ELR (cell line): Measurements from ENCODE around the gene ASPSCR1.

Source experiments
- DNase-seq: peaks from one replicate; pipeline ENCODE4 v3.0.0-alpha.2; 2015; ENCODE audit warnings: low read depth

Gene ASPSCR1, protein sequence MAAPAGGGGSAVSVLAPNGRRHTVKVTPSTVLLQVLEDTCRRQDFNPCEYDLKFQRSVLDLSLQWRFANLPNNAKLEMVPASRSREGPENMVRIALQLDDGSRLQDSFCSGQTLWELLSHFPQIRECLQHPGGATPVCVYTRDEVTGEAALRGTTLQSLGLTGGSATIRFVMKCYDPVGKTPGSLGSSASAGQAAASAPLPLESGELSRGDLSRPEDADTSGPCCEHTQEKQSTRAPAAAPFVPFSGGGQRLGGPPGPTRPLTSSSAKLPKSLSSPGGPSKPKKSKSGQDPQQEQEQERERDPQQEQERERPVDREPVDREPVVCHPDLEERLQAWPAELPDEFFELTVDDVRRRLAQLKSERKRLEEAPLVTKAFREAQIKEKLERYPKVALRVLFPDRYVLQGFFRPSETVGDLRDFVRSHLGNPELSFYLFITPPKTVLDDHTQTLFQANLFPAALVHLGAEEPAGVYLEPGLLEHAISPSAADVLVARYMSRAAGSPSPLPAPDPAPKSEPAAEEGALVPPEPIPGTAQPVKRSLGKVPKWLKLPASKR

DNA sequence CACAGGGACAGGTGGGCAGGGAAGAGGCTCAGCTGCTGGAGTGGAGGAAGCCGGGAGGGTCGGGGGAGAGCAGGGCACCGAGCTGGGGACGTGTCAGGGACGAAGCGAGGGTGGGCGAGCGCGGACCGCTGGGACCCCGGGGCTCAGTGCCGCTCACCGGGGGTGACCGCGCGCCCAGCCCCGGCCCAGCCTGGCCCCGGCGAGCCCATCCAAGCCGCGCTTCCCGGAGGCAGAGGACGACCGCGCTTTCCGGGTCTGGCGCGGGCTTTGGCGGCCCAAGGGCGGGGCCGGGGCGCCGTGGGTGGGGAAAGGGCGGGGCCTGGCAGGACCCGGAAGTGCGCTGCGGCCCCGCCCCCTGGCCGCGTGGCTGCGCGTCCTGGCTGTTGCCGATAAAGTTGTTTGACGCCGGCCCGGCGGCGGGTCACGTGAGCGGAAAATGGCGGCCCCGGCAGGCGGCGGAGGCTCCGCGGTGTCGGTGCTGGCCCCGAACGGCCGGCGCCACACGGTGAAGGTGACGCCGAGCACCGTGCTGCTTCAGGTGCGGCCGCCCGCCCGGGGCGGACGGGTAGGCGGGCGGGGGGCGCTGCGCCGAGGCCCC is at the start of gene ASPSCR1:
ASPSCR1 (plus strand) TSS at position 419 of the 598 bp plus-strand sequence; CDS start at position 437, 18 bp downstream.
- peak; percentile 94 for DNase-seq

DNA sequence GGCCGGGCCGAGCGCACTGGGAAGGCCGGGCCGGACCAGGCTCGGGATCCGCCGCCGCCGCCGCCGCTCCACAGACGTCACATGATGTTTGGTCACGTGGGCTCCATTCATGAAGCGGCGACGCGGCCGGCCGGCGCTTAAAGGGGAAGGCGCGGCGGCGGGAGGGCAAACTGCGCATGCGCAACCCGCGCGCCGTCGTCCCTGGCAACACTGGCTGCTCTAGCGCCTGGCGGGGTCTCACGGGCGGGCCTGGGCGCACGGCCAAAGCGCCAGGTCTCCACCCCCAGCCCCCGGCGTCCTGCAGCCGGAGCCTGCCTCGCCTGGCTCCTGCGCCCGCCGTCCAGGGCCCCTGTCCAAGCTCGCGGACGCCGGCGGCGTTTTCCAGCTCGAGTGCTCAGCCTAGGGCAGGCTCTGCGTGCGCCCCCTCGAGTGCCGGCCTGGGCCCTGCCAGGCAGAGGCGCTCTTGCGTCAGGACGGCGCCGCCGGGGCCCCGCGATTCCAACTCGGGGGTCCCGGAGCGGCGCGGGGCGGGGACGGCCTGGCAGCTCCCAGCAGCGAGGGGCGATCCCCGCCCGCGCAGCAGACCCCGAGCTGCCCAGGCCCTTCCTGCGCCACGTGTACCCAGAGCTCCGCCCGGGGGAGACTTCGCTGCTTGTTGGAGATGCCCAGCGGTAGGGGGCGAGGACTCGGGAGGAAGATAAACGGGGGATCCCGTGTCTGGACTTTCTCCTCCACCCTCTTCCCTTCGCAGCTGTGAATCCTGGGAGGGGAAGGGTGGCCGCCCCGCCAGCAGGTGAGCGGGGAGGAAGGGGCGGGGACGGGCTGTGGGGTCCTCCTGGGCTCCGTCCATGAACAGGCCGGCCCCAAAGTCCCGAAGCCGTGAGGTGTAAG is 49.5 kb upstream of the ASPSCR1 start, which contains the start of gene MAFG:
MAFG (minus strand) TSS at position 83 of the 891 bp plus-strand sequence. CDS start 4,550 bp downstream, outside the sequence.
- peak; percentile 97 for DNase-seq

DNA sequence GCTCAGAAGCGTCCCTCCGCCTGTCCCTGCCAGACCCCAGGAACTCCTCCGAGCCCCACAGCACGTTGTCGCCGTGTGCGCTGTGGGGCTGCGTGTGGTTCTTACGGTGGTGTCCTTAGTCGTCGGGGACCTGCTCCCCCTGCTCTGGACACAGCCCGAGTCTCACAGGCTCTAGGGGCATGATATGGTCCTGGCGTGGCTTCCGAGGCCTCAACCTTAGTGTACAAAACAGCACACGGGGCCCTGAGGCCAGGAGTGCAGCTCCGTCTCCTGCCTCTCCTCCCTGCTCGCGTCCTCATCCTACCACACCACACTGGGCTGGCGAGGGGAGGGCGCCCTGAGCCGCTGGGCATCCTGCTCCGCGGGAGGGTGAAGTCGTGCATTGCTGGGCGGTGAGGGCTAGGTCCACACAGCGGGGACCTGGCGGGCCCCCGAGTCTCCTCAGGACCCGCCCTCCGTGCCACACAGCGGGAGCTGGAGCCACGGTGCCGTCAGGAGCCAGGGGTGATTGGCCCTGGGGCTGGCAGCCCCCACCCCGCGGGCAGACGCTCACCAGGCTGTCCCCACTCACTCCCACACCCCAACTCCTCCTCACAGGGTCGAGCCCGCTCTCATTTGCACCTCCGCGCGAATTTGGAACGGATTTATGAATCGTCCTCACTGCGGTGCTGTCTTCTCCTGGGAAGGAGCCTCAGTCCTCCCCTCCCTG is 48.7 kb upstream of the ASPSCR1 start:
- peak; percentile 29 for DNase-seq

DNA sequence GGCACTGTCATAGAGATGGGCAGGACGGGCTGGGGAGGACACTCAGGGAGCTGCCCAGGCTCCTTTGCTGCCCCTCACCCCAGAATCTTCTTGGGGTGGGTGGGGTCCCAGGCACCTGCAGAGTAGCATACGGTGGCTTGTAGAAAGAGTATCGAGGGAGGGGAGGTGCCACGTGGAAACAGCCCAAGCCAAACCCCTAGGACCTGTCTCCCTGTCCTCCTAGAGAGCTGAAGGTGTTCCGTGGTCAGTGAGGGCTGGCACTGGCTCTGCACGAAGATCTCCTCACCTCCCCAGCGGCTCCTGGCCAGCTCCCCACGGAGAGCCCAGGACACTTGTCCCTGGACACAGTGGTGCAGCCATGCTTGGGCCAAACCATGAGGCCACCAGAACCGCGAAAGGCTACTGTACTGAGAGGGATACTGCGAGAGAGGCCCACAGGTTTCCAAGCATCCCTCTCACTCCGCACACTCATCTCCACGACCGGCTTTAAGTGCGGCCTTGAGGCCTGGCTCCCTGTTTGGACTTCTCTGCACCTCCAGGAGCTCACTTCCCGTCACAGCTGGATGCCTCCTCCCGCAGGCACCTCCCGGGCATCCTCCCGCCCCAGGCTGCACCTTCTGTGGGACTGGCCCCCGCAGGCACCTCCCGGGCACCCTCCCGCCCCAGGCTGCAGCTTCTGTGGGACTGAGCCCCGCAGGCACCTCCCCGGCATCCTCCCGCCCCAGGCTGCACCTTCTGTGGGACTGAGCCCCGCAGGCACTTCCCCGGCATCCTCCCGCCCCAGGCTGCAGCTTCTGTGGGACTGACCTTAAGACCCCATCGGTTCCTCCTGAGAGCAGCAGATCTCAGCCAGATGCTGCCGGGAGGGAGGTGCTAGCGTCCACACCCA is 47.9 kb upstream of the ASPSCR1 start:
- DNase-seq = no peak

DNA sequence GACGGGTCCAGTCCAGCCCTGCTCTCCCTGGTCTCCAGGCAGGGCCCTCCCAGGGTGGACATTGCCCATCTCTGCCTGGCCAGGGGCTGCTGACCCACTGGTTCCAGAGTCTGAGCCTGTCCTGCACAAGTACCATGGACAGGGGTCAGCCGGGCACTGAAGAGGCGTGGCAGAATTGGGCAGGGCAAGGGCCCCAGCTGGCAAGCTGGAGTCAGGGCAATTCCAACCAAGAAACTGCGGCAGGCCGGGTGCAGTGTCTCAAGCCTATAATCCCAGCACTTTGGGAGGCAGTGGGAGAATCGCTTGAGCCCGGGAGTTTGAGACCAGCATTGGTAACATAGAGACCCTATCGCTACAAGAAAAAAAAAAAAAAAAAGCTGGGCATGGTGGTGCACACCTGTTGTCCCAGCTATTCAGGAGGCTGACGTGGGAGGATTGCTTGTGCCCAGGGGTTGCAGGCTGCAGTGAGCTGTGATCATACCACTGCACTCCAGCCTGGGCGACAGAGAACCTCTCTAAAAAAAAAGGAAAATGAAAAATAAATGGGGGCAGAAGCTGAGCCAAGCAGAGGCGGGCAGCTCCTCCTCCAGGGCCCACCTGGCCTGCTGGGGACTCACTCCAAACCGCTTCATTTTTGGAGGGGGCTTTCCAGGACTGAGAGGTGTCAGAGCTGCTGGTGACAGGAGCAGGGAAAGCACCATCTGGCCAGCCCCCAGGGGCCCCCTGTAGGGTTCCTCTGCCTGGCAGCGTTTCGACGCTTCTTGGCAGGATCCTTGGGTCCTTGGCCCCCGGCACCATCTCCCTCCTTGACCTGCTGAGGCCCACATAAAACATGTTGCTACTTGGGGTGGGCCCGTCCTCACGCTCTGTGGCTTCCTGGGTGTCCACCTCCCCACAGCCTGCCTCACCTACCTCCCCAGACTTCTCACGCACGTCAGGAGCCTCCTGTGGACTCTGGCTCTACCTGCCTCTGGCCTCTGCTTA is 47.0 kb upstream of the ASPSCR1 start:
- DNase-seq = no peak

DNA sequence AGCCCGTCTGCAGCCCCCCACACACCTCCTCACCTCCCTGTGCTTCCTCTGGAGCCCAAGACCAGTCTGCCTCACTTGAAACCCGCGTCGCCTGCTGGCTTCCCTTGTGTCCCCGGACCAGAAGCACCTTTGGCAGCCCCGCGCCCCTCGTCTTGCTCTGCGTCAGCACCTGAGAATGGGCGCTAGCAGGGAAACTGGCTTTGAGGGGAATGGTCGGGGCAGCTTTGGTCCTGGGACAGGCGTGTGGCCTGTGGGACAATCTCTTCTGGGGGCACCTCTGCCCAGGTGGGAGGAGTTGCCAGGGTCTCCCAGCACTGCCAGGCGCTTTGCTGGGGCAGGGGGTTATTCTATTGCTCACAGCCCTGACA is 46.3 kb upstream of the ASPSCR1 start:
- no peak for DNase-seq

DNA sequence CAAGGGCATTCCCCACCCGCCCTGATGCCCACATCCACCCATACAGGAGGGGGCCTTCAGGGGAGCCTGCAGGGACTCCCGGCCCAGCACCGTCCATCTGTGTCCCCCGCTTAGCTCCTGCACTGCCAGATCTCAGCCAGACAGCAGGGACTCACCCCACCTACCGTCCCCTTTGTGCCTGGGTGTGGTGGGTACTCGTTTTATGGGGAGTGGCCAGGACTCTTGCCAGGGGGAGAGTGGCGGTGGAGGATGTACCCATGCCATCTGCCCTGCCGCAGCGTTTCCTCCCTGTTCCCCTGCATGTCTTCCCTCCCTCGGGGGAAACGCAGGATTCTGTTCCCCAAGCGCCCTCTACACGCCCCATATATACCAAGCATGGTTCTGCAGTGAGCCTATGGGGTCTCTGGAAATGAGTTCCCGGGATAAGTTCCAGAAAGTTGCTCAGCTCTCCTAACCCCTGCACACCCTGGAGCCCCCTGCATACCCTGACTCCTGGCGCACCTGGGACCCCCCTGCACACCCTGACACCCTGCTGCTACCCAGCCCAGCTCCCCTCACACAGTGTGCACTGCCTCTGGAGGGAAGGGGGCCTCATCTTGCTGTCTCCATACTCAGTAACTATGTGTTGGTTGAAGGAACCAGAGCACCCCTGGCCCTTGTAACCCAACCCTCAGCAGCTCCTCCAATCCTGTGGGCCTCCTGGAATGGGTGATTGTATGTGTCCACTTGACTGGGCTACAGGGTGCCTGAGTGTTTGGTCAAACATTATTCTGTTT is 45.7 kb upstream of the ASPSCR1 start:
- DNase-seq = no peak

DNA sequence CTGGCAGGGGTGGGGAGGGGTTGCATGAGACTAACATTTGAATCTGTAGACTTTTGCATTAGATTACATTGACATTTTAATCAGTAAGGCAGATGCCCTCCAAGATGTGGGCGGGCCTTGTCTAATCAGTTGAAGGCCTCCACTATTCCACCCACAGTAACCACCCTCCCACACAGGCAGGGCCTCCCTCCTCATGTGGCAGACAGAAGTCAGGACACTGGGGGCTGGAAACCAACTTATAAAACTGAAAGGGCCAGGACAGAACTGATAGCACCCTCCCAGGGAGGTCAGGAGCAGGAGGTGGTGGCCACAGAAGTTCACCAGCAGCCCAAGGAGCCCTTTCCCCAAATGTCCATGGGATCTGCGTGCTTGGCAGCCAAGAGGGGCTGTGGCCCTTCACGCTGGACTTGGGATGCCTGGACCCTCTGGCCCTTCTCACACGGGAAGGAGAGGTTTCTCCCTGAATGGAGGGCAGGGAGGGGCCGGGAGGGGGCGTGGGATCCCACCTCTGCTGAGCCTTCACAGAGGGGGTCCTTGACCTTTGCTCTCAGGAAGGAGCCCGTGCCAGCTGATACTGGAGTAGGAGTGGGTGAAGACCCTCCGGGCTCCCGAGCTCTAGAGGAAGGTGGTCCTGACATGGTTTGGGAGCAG is 45.0 kb upstream of the ASPSCR1 start:
- DNase-seq = no peak

DNA sequence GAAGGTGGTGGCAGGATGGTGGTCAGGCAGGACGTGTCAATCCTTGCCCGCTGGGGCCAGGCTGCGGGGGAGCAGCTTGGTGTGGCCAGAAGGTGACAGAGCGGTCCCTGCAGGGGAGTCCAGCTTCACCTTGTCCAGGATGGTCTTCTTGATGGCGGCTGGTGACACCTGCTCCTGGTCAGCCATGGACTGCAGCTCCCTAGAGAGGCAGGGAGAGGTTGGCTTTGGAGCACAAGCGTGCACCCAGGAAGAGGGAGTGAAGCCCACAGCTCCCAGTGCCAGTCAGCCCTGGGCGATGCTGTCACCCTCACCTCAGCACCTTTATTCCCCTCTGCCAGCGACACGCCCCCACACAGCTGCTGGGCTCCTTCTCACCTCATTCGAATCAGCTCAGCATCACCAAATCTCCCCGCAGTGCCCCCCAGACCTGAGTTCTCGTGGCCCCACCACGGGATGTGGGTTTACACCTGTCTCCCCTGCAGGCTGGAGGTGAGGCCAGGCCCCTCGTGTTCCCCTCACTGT is 44.2 kb upstream of the ASPSCR1 start:
- DNase-seq = no peak

DNA sequence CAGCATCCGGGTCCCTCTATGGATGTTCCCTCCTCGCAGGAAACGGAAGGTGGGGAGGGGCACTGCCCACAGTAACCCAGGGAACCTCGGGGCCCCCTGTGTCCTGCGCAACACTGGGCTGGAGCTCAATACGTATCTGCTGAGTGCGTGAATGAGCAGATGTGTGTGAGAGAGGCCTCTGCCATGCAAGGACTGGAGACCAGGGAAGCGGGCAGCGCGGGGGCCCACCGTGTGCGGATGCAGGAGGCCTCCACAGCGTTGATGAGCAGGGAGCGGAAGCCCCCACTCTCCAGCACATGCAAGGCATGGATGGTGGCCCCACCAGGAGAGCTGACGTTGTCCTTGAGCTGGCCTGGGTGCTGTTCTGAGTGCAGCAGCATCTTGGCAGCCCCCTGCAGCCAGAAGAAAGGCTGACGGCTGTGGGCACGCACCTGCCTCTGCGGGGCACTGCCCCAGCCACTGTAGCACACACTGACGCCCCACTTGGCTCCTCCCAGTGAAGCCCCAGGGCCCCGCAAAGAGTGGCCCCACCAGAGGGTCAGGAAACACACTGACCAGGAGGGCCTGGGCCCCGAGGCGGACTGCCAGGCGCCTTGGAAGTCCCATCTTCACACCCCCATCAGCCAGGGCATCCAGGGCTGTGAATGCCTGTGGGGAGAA is 43.2 kb upstream of the ASPSCR1 start:
- DNase-seq = no peak

DNA sequence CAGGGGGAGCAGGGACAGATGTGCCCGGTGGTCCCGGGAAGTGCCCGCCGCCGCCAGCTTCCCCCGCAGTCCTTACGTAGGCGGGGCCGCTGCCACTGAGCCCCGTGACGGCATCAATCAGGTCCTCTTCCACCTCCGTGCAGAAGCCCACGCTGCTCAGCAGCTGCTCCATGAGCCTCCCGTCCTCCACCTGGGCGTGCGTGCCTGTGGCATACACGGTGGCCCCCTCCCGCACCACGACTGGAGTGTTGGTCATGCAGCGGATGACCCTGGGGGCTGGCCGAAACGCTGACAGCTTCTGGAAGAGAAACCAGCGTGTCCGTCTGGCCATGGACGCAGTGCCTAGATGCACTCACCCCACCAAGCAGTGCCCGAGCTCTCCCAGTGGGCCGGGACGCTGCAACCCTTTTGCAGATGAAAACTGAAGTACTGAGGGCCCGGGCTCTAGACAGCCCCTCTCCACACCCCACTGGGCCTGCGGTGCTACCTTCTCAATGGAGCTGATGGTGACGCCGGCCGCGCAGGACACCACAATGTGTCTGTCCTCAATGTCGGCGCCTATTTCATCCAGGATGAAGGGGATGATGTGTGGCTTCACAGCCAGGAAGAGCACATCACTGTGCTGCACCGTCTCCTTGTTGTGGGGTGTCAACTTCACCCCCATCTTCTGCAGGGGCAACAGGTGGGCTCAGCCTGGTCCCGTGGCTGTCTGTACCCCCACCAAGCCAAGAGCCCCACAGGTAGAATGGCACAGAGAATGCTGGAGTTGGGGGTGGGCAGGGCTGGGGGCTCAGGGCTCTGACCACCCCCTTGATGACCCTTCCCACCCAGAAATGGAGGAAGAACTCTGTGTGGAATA is 42.4 kb upstream of the ASPSCR1 start:
- DNase-seq = no peak

DNA sequence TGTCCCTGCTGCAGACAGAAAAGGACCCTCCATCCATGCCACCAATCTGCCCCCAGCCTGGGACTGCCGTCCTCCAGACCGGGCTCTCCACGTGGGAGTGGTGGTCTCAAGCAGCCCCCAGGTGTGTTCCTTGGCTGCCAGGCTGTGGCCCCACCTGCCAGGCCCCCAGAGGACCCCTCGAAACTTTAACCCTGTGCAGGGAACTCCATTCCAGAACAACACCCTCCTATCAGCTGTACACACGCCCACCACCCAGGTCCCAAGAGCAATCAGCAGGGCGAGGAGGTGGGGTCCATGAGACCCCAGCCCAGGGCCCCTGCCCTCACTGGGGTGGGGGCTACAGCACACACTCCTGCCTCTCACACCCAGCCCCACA is 41.7 kb upstream of the ASPSCR1 start:
- DNase-seq = no peak

DNA sequence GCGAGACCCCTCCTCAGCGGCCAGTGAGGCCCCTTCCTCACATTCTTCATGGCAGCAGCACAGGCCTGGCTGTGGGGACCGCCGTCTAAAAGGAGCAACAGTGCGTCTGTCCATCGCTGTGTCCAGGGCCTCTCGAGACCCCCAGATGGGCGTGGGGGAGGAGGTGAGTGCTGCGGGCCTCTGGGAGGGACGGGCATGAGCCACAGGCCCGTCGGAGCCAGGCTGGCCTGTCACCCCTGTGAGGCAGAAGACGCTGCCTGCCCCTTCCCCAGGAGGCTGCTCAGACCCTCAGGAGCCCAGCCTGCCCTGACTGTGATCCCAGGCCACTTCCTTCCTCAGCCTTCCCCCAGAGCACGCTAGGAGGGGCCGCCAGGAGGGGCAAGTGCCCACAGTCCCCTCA is 38.2 kb upstream of the ASPSCR1 start:
- no peak for DNase-seq

DNA sequence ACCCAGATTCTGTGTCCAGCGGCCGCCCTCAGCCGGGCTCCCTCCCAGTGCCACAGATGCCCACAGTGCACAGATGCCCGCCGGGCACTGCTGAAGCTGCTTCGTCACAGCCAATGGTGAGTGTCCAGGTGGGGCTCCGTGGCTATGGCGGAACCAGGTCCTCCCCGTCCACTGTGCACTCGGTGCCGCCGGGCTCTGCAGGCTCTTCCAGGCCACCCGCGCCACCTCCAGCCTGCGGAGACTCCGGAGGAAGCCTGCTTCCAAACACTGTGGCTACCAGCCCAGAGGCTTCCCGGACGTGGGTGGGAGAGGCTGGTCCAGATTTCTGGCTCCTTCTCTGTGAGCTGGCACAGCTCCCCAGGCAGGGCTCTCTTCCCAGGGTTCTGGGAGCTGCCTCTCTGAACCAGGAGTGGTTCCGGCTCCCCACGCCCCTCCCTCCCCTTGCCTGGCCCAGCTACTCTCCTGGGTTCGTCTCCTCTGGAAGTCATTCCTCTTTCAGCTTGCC is 37.5 kb upstream of the ASPSCR1 start:
- DNase-seq = no peak

DNA sequence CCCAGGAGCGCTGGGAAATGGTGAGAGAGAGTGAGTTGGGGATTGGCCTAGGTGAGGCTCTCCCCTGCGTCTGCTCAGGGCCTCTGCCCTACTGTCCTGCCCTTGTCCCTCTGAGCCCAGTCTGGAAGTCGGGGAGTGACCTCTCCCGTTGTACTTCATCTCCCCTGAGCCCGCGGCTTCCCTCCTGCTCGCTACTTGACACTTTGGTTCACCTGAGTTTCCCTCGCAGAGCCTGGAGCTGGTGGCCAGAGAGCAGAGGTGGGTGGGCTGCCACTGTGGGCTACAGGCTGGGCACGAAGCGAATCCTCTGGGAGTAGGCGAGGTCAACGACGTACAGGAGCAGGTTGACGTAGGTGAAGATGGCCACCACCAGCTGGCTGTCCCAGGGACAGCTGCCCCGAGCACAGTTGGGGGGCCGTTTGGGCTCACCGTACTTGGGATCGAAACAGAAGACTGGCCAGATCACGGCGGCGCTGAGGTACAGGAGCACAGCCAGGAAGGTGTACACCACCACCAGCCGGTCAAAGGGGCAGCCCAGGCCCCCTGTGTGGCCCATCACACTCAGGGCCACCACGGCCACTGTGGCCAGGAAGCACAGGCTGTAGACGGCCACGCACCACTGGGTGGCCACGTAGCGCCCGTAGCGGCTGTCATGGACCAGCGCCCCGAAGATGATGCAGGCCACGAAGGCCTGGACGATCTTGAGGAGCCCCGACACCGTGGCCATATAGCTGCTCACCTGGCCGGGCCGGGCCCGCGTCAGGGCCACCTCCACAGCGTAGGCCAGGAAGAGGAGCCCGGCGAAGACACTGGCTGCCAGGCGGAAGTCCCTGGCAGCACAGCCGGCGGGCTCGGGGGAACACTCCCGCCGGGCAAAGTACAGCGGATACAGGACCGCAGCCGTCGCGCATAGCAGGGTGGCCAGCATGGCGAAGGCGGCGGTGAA is 36.6 kb upstream of the ASPSCR1 start:
- no peak for DNase-seq
